ENCODE data around the gene ERF.

DNA sequence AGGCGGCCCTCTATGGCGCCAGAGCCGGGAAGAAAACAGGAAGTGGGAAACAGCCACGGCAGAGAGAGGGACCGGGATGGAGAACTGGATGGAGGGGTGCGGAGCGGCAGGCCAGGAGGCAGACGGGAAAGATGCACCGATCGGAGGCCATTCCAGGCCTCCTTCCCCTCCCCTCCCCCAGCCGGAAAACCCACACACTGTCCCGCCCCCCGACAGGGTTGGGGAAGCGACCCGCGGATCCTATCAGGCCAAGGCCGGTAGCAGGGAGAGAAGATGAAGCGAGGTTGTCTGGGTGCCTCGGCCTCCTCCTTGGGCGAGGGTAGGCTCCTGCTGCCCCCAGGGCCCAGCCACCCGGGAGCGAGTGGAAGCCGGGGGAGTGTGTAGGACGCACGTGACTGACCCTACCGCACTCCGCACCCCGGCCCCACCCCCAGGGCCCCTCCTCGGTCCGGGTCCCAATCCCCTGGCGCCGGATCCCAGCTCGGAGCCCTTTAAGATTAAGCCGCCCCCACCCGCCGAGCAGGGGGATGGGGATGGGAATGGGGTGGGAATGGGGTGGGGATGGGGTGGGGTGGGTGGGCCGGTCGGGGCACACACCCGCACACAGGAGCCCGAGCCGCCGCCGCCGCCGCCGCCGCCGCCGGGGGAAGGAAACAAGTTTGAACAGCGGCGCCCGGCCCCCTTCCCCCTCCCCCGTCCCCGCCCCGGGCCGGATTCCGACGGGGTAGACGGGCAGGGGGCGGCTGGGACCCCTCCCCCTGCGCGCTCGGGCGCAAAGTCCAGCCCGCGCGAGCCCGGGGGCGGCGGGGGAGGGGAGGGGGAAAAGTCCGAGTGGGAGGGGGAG is 1.5 kb downstream of the ERF start:
- TF ChIP-seq, protein P1, sequence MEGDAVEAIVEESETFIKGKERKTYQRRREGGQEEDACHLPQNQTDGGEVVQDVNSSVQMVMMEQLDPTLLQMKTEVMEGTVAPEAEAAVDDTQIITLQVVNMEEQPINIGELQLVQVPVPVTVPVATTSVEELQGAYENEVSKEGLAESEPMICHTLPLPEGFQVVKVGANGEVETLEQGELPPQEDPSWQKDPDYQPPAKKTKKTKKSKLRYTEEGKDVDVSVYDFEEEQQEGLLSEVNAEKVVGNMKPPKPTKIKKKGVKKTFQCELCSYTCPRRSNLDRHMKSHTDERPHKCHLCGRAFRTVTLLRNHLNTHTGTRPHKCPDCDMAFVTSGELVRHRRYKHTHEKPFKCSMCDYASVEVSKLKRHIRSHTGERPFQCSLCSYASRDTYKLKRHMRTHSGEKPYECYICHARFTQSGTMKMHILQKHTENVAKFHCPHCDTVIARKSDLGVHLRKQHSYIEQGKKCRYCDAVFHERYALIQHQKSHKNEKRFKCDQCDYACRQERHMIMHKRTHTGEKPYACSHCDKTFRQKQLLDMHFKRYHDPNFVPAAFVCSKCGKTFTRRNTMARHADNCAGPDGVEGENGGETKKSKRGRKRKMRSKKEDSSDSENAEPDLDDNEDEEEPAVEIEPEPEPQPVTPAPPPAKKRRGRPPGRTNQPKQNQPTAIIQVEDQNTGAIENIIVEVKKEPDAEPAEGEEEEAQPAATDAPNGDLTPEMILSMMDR (IDR thresholded peaks at IDR 0.05): no peak
- TF ChIP-seq EZH2phosphoT487 (IDR thresholded peaks at IDR 0.05) (no peak), EZH2 (IDR thresholded peaks at IDR 0.05) (no peak)
